AG04449 (cell line): ENCODE data around the gene SLK.

Experiments
- CTCF ChIA-PET: fragments of 350-600 bp; formaldehyde crosslinking; extraction: SDS; loops from one replicate; lab custom pipeline; 2021; ENCODE audit warnings: antibody characterized with exemption; lab: Yijun Ruan, JAX
- POLR2A ChIA-PET: fragments of 400-600, 350-600 bp; formaldehyde crosslinking; extraction: SDS; loops from one replicate; lab custom pipeline; 2020; ENCODE audit warnings: antibody characterized with exemption, inconsistent platforms; lab: Yijun Ruan, JAX
- DNase-seq: peaks from one replicate; pipeline ENCODE4 v3.0.0-alpha.2; 2010; ENCODE audit warnings: low read depth, low spot score
- H3K4me3 ChIP-seq: 2 replicates; pipeline ENCODE4 v1.5.1; 2011; ENCODE audit warnings: low read depth, mild to moderate bottlenecking, control low read depth, low read length
- CTCF ChIP-seq: IDR thresholded peaks from one replicate; pipeline ENCODE4 v1.5.1; 2011; ENCODE audit warnings: mild to moderate bottlenecking, moderate library complexity, low read length, control low read depth, inconsistent platforms; ENCODE audit not compliant: insufficient read depth; ENCODE audit errors: missing control alignments

The SLK gene

GRCh38 chr10:104032144-104032775 is 65.3 kb downstream of the SLK start:
- POLR2A ChIA-PET = no interaction called here
- CTCF ChIA-PET = interaction anchor here (1.0 to 1.9 kb wide), 5 partner anchors 10 to 91 kb away, joined by 3 to 9 read pairs (median 3); no protein-coding TSS in a partner anchor
- no peak for DNase-seq
- no peak for TF ChIP-seq CTCF
- no peak overlapping the region for H3K4me3 ChIP-seq

- no peak overlapping the region for H3K4me3 ChIP-seq
- no peak for DNase-seq
- CTCF ChIA-PET = interaction anchor here (1.0 kb wide), 1 partner anchor 89 kb away, joined by 4 read pairs; the partner anchor contains the start of gene SFR1
- no peak for TF ChIP-seq CTCF
- POLR2A ChIA-PET = interaction anchor here (0.7 kb wide), 1 partner anchor 294 kb away, joined by 4 read pairs; no protein-coding TSS in a partner anchor
Measured at GRCh38 chr10:104033401-104033930, 66.5 kb downstream of the SLK start.

- no peak for DNase-seq
- no peak for TF ChIP-seq CTCF
- no peak overlapping the region for H3K4me3 ChIP-seq
- ChIA-PET CTCF (interaction anchor here (1.0 kb wide), 1 partner anchor 88 kb away, joined by 4 read pairs; the partner anchor contains the start of gene SFR1), POLR2A (no interaction called here)
Measured at GRCh38 chr10:104033966-104034365, 67.0 kb downstream of the SLK start.

- DNase-seq = no peak
- H3K4me3 ChIP-seq = no peak overlapping the region
- ChIA-PET POLR2A (no interaction called here), CTCF (interaction anchor here (1.0 to 1.3 kb wide), 2 partner anchors 88 to 147 kb away, joined by 3 to 4 read pairs; partner anchors contain the start of gene SFR1)
- no peak for TF ChIP-seq CTCF
Measured at GRCh38 chr10:104034401-104035193, 67.7 kb downstream of the SLK start.

- no peak overlapping the region for H3K4me3 ChIP-seq
- CTCF ChIA-PET = interaction anchor here (1.3 kb wide), 1 partner anchor 148 kb away, joined by 3 read pairs; no protein-coding TSS in a partner anchor
- no peak for DNase-seq
- POLR2A ChIA-PET = no interaction called here
- TF ChIP-seq CTCF = no peak
Measured at GRCh38 chr10:104035194-104036068, 68.5 kb downstream of the SLK start.
